H1 (cell line): Measurements from ENCODE around the gene SPATS2. TPM values are rescaled to one million over a fixed set of nuclear protein-coding genes. Genes with fewer than 3 reads are reported as not detected.

Experiments used
- CBX8 ChIP-seq: fragments of 300-800, 300-1000 bp; sonication (generic); IDR thresholded peaks from 2 replicates; pipeline ENCODE4 v1.7.1; 2016; ENCODE audit warnings: low read depth, low read length, borderline replicate concordance
- KDM1A ChIP-seq: fragments of 200-600, 300-600 bp; sonication (generic); IDR thresholded peaks from 2 replicates; pipeline ENCODE4 v1.7.1; 2016; ENCODE audit warnings: mild to moderate bottlenecking, low read length, borderline replicate concordance
- SIN3A ChIP-seq, 2 experiments: IDR thresholded peaks in 1 of 2; conservative IDR thresholded peaks in 1 of 2; 2 replicates each; pipeline ENCODE4 v1.6.1; 2011 to 2012; ENCODE audit warnings: low read length in 2 of 2, improper control_type of control experiment in 1 of 2, low read depth in 1 of 2, mild to moderate bottlenecking in 1 of 2
- SP2 ChIP-seq: IDR thresholded peaks from 2 replicates; pipeline ENCODE4 v1.6.1; 2012; ENCODE audit warnings: mild to moderate bottlenecking, low read length, inconsistent platforms
- SP4 ChIP-seq: IDR thresholded peaks from 2 replicates; pipeline ENCODE4 v1.6.1; 2012; ENCODE audit warnings: low read length, inconsistent platforms
- TEAD4 ChIP-seq: IDR thresholded peaks from 2 replicates; pipeline ENCODE4 v1.6.1; 2012; ENCODE audit warnings: low read depth, low read length, inconsistent platforms, mixed read lengths
- polyA plus RNA-seq, 7 experiments: library from polyadenylated mRNA; depleted of rRNA in 3 of 7; stranded (reverse) in 5 of 7; unstranded in 2 of 7; fragments of >200 nt in 5 of 7; fragments of 200-250 nt in 2 of 7; gene quantifications; 1 replicate in 5 of 7; 2 replicates in 1 of 7; 4 replicates in 1 of 7; pipeline versions ENCODE4 v1.2.1 to v1.2.3, GENCODE V29; 2011 to 2013; ENCODE audit warnings: missing spikeins in 2 of 7, mixed read lengths in 2 of 7
- total RNA-seq: library from RNA; stranded (reverse); fragmentation: NEBNext Ultra II Directional; extraction: Animal tissue kit (Norgen Biotek cat#: 25700); gene quantifications from 2 replicates; pipeline ENCODE4 v1.2.1, GENCODE V29; 2021

SPATS2 gene
- total and polyA plus RNA-seq, 2 of the 8 experiments (the other 6 are each of a cell fraction or from before 2014, with no cell fraction given): 19.2 to 24.5 TPM

DNA sequence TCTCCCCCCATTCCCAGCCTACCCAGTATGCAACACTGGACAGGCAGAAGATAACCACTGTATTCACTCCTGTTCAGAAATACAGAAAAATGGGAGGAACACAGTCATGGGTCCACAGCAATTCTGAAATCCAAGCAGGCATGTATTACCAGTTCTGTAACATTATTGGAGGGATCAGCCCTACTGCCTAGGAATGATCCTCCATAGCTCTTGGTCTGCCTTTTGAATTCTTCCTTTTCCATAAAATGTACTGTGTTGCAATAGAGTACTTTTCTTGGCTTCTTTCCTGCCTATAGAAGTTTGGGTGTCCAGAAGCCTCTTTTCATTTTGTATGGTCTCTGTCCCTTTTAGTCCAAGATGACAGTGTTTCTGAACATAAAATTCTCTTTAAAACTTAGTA is 46.5 kb downstream of the SPATS2 start (continued):
- no peak for TF ChIP-seq SIN3A (conservative IDR thresholded peaks at IDR 0.05 in 1 of 2, IDR thresholded peaks at IDR 0.05 in 1 of 2; ENCODE audit: low read depth in 1 of 2, low read length in 2 of 2)
- TF ChIP-seq SP2: no peak
- no peak for TF ChIP-seq KDM1A
- TF ChIP-seq CBX8: no peak
- TF ChIP-seq TEAD4: no peak
- TF ChIP-seq SP4: no peak
